ENCODE results near the gene NOXA1. TPM values are rescaled to one million over a fixed set of nuclear protein-coding genes. Genes with fewer than 3 reads are reported as not detected.

NOXA1 gene
- total and polyA plus RNA-seq, 8 donors: 6.6 to 45.5 (median 12.6) TPM

- TF ChIP-seq, protein P1, sequence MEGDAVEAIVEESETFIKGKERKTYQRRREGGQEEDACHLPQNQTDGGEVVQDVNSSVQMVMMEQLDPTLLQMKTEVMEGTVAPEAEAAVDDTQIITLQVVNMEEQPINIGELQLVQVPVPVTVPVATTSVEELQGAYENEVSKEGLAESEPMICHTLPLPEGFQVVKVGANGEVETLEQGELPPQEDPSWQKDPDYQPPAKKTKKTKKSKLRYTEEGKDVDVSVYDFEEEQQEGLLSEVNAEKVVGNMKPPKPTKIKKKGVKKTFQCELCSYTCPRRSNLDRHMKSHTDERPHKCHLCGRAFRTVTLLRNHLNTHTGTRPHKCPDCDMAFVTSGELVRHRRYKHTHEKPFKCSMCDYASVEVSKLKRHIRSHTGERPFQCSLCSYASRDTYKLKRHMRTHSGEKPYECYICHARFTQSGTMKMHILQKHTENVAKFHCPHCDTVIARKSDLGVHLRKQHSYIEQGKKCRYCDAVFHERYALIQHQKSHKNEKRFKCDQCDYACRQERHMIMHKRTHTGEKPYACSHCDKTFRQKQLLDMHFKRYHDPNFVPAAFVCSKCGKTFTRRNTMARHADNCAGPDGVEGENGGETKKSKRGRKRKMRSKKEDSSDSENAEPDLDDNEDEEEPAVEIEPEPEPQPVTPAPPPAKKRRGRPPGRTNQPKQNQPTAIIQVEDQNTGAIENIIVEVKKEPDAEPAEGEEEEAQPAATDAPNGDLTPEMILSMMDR (IDR thresholded peaks at IDR 0.05): no peak
- 81 to 84% methylated on average over 10 of the region's 10 CpGs for WGBS, 2 donors
- FAIRE-seq (no peak), DNase-seq (peak in 1 of 6 donors; percentile 53), ATAC-seq (no peak)
- no peak overlapping the region for H3K4me3 ChIP-seq
- H3K9me3 ChIP-seq: no peaks in the 10 kb centered on the region
- peak overlapping the region; percentile 58 to 75 (median 70) for H3K27ac ChIP-seq
- H3K27me3 ChIP-seq: no peaks in the 10 kb centered on the region
- H3K4me1 ChIP-seq: peaks cover 0 to under 1% (median 0%) of the 10 kb centered on the region in 3 donors
- intact Hi-C loops (cut with DNase I): loop anchor here in 1 of 3 donors (5.0 kb wide), 1 partner anchor 130 kb away; no protein-coding TSS in a partner anchor
- H3K36me3 ChIP-seq: no peaks in the 10 kb centered on the region
Observed at GRCh38 chr9:137412431-137412830, 10.8 kb upstream of the NOXA1 start.

DNA sequence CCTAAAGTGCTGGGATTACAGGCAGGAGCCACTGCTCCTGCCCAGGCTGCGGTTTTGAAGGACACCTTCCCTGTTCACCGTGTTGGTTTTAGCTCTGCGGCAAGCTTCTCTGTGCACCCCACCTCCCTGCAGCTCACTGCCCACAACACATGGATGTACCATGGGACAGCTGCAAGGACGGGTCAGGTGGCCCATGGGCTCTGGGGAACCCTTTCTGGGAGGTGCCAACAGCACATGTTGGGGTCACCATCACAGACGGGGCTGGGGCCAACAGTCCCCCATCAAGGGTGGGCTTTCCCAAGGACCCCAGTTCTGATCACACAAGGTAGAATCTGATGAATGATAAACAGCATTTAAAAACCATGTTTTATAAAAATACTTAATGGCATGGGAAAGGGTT, 7.7 kb upstream of the NOXA1 start:
- no peaks in the 10 kb centered on the region for H3K4me1 ChIP-seq
- no peaks in the 10 kb centered on the region for H3K36me3 ChIP-seq
- H3K27ac ChIP-seq: no peak overlapping the region
- peak in 1 of 6 donors; percentile 49 for DNase-seq
- intact Hi-C loops (cut with DNase I): no loop called here
- H3K27me3 ChIP-seq: no peaks in the 10 kb centered on the region
- FAIRE-seq: no peak
- ATAC-seq: no peak
- WGBS, 2 donors: 87 to 93% methylated on average over 5 of the region's 5 CpGs
- TF ChIP-seq, protein P1 (IDR thresholded peaks at IDR 0.05): no peak
- no peaks in the 10 kb centered on the region for H3K9me3 ChIP-seq
- no peak overlapping the region for H3K4me3 ChIP-seq

DNA sequence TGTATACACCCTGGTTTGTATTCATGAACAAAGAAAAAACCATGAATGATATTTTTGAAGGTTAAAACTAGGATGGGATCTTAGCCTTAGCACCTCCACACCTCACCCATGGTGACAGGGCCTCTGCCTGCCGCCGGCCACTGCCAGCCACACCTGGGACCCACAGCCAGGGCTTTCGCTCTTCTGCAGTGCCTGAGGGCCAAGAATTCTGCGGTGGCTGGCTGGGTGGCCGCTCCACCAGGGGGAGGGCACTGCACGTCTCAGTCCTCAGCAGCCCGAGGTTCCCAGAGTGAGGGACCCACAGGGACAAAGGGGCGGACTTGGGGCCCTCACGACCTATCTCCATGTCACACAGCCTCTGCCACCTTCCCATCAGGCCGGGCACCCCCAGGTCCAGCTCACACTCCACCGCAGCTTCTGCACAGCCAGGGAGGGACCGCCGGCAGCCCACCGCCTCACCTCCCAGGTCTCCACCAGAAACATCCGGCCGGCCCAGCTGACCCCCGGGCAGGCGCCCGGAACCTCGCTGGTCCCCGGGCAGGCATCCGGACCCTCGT, 7.1 kb upstream of the NOXA1 start:
- 95% methylated on average over 23 of the region's 23 CpGs for WGBS, 2 donors
- no peaks in the 10 kb centered on the region for H3K4me1 ChIP-seq
- no peaks in the 10 kb centered on the region for H3K36me3 ChIP-seq
- H3K4me3 ChIP-seq: no peak overlapping the region
- no peak for ATAC-seq
- H3K9me3 ChIP-seq: no peaks in the 10 kb centered on the region
- FAIRE-seq: no peak
- H3K27me3 ChIP-seq: no peaks in the 10 kb centered on the region
- no peak for DNase-seq
- no peak overlapping the region for H3K27ac ChIP-seq
- intact Hi-C loops (cut with DNase I): no loop called here
- TF ChIP-seq, protein P1 (IDR thresholded peaks at IDR 0.05): no peak

DNA sequence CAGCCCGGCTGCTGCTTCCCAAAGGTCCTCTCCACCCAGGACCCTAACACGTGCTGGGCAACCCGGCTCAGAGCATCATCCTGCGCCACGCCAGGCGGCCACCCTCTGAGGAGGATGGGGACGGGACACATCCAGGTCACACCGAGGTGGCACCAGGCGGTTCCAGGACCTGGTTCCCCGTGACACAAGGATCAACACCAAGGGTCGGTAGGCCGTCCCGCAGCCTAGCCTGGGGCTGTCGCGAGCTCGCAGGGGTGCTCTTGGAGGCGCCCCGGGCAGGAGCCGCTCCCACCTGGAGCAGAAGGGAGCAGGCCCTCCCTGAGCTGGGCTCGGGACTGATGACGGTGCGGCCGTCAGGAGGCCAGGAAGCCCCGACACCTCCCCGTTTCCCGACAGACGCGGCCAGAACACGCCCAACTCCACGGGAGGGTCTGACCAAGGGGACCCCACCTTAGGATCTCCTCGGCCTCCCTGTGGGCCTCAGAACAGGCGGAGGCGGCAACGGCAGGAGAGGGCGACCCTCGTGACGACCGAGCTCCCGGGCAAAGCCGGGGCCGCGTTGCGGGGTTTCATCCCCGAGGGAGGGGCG, 6.5 kb upstream of the NOXA1 start:
- ATAC-seq: no peak
- no peaks in the 10 kb centered on the region for H3K36me3 ChIP-seq
- intact Hi-C loops (cut with DNase I): no loop called here
- TF ChIP-seq, protein P1 (IDR thresholded peaks at IDR 0.05): no peak
- no peaks in the 10 kb centered on the region for H3K9me3 ChIP-seq
- H3K27ac ChIP-seq: no peak overlapping the region
- DNase-seq: peak in 2 of 6 donors; percentile 41 to 79
- WGBS, 2 donors: 92 to 95% methylated on average over 42 to 45 of the region's 45 CpGs
- no peak for FAIRE-seq
- H3K27me3 ChIP-seq: no peaks in the 10 kb centered on the region
- H3K4me1 ChIP-seq: peaks cover 0 to 4% (median 2%) of the 10 kb centered on the region in 3 donors
- peak overlapping the region in 2 of 4 donors; percentile 22 to 24 for H3K4me3 ChIP-seq

Measured in pancreas (tissue), 10 donors.